Calu3 (cell line): ENCODE measurements around the gene ZNF524. TPM values are rescaled to one million over a fixed set of nuclear protein-coding genes. Genes with fewer than 3 reads are reported as not detected.
A peak's percentile ranks its signal among the peaks of the same experiment; 100 is the strongest.

ENCODE experiments used
- BruUV-seq: library from RNA; stranded (reverse); fragments of 400-500 nt; replicated peaks from 2 replicates; lab custom pipeline; 2021; lab: Mats Ljungman, UMichigan
- CTCF ChIA-PET: fragments of 300-600 bp; sonication (Branson Sonifier 250); formaldehyde crosslinking; loops from one replicate; lab custom pipeline; 2022; ENCODE audit warnings: antibody characterized with exemption; lab: Charles Lee
- DNase-seq: peaks from one replicate; pipeline ENCODE4 v3.0.0; 2022
- H3K27ac Mint-ChIP-seq: one replicate; pipeline ENCODE4 v1.8.0; 2022; ENCODE audit warnings: mixed read lengths; ENCODE audit not compliant: unreplicated experiment
- H3K27me3 Mint-ChIP-seq: one replicate; pipeline ENCODE4 v1.8.0; 2022; ENCODE audit warnings: mixed read lengths; ENCODE audit not compliant: unreplicated experiment
- H3K36me3 Mint-ChIP-seq: one replicate; pipeline ENCODE4 v1.8.0; 2022; ENCODE audit warnings: mild to moderate bottlenecking, moderate library complexity, mixed read lengths; ENCODE audit not compliant: insufficient read depth, unreplicated experiment
- H3K4me1 Mint-ChIP-seq: one replicate; pipeline ENCODE4 v1.8.0; 2022; ENCODE audit warnings: mild to moderate bottlenecking, low read depth, mixed read lengths; ENCODE audit not compliant: unreplicated experiment
- H3K4me3 Mint-ChIP-seq: one replicate; pipeline ENCODE4 v1.8.0; 2022; ENCODE audit warnings: mild to moderate bottlenecking, low read depth, moderate library complexity, mixed read lengths; ENCODE audit not compliant: unreplicated experiment
- H3K9me3 Mint-ChIP-seq: one replicate; pipeline ENCODE4 v1.8.0; 2022; ENCODE audit warnings: low read depth, mixed read lengths; ENCODE audit not compliant: unreplicated experiment
- CTCF ChIP-seq: fragments of 200-600 bp; IDR thresholded peaks from one replicate; pipeline ENCODE4 v1.8.0; 2022; ENCODE audit warnings: antibody characterized with exemption; ENCODE audit not compliant: unreplicated experiment
- intact Hi-C: fragments of 100-400 bp; cut with micrococcal nuclease; formaldehyde crosslinking; loops from one replicate; pipeline ENCODE4 v1.10.0; 2022; ENCODE audit not compliant: unreplicated experiment
- total RNA-seq: library from RNA; stranded (reverse); gene quantifications from 2 replicates; pipeline ENCODE4 v1.2.3, GENCODE V29; 2022

Gene ZNF524
- total RNA-seq, 1 experiment from 2014 or later: 18.5 TPM

GRCh38 chr19:55584871-55585270 lies 15.2 kb upstream of the ZNF524 start:
- peaks cover 30% of the 10 kb centered on the region for H3K27me3 Mint-ChIP-seq
- no peak for DNase-seq
- H3K4me1 Mint-ChIP-seq: peaks cover 32% of the 10 kb centered on the region
- intact Hi-C loops: loop anchor here (5.0 kb wide), 1 partner anchor 38 kb away; the partner anchor contains the start of gene SBK3
- H3K9me3 Mint-ChIP-seq: no peaks in the 10 kb centered on the region
- H3K36me3 Mint-ChIP-seq: peaks cover 22% of the 10 kb centered on the region
- H3K27ac Mint-ChIP-seq: peak overlapping the region; percentile 13
- H3K4me3 Mint-ChIP-seq: peak overlapping the region; percentile 62
- no TSS peak for BruUV-seq
- CTCF ChIA-PET: interaction anchor here (0.6 kb wide), 1 partner anchor 16 kb away, joined by 5 read pairs; no protein-coding TSS in a partner anchor
- no peak for TF ChIP-seq CTCF

GRCh38 chr19:55585658-55586339 lies 14.3 kb upstream of the ZNF524 start:
- peak; percentile 73 for DNase-seq
- no peaks in the 10 kb centered on the region for H3K9me3 Mint-ChIP-seq
- TF ChIP-seq CTCF: no peak
- H3K4me3 Mint-ChIP-seq: peak overlapping the region; percentile 62
- peak overlapping the region; percentile 13 for H3K27ac Mint-ChIP-seq
- H3K27me3 Mint-ChIP-seq: peaks cover 39% of the 10 kb centered on the region
- CTCF ChIA-PET: interaction anchor here (0.6 to 0.8 kb wide), 2 partner anchors 17 to 82 kb away, joined by 3 to 5 read pairs; no protein-coding TSS in a partner anchor
- H3K4me1 Mint-ChIP-seq: peaks cover 29% of the 10 kb centered on the region
- intact Hi-C loops: no loop called here
- H3K36me3 Mint-ChIP-seq: peaks cover 13% of the 10 kb centered on the region
- no TSS peak for BruUV-seq

- Mint-ChIP-seq H3K4me1 (peaks cover 18% of the 10 kb centered on the region), H3K36me3 (peaks cover 20% of the 10 kb centered on the region), H3K4me3 (peak overlapping the region; percentile 62), H3K27ac (peak overlapping the region; percentile 81), H3K27me3 (peaks cover 39% of the 10 kb centered on the region), H3K9me3 (no peaks in the 10 kb centered on the region)
- TF ChIP-seq CTCF: no peak
- no TSS peak for BruUV-seq
- intact Hi-C loops: no loop called here
- CTCF ChIA-PET: interaction anchor here (0.7 to 1.4 kb wide), 3 partner anchors 12 to 19 kb away, joined by 4 to 9 read pairs (median 8); partner anchors contain the start of genes FIZ1 and ZNF865
- peak; percentile 99 for DNase-seq
Observed at GRCh38 chr19:55586976-55587668, 13.0 kb upstream of the ZNF524 start.

GRCh38 chr19:55588738-55589137 lies 11.3 kb upstream of the ZNF524 start:
- Mint-ChIP-seq H3K27me3 (peaks cover 39% of the 10 kb centered on the region), H3K4me3 (no peak overlapping the region), H3K27ac (no peak overlapping the region), H3K36me3 (peaks cover 20% of the 10 kb centered on the region), H3K9me3 (no peaks in the 10 kb centered on the region), H3K4me1 (peaks cover 17% of the 10 kb centered on the region)
- no peak for TF ChIP-seq CTCF
- no TSS peak for BruUV-seq
- intact Hi-C loops: no loop called here
- no peak for DNase-seq
- CTCF ChIA-PET: interaction anchor here (0.9 kb wide), 1 partner anchor 64 kb away, joined by 6 read pairs; no protein-coding TSS in a partner anchor
